HepG2 (cell line): Measurements from ENCODE around the gene BLOC1S4. TPM values are rescaled to one million over a fixed set of nuclear protein-coding genes. Genes with fewer than 3 reads are reported as not detected.

Source experiments
- AGO2 ChIP-seq: fragments of 200-400 bp; formaldehyde crosslinking; optimal IDR thresholded peaks from 2 replicates; pipeline ENCODE3; 2017; ENCODE audit warnings: mild to moderate bottlenecking, low read depth, low read length, moderate library complexity
- ARNT2 ChIP-seq: sonication (generic); formaldehyde crosslinking; IDR thresholded peaks from 2 replicates; pipeline ENCODE4 v1.8.0; 2022; ENCODE audit warnings: mild to moderate bottlenecking, low read depth, missing genetic modification reagents, moderate library complexity
- ATF7 ChIP-seq, 2 experiments: fragments of 450-650 bp in 1 of 2; sonication (generic) in 1 of 2; formaldehyde crosslinking in 1 of 2; IDR thresholded peaks; 2 replicates each; pipeline versions ENCODE4 v1.4.0 to v1.6.1; 2016 to 2020; ENCODE audit warnings: antibody characterized with exemption in 1 of 2, mild to moderate bottlenecking in 1 of 2, missing genetic modification reagents in 1 of 2
- CAMTA2 ChIP-seq: sonication (generic); formaldehyde crosslinking; IDR thresholded peaks from 2 replicates; pipeline ENCODE4 v1.4.0; 2020; ENCODE audit warnings: mild to moderate bottlenecking, missing genetic modification reagents, borderline replicate concordance
- CC2D1A ChIP-seq: sonication (generic); formaldehyde crosslinking; IDR thresholded peaks from 2 replicates; pipeline ENCODE4 v1.8.1; 2023; ENCODE audit warnings: mild to moderate bottlenecking, missing genetic modification reagents
- CCDC6 ChIP-seq: sonication (generic); formaldehyde crosslinking; IDR thresholded peaks from 2 replicates; pipeline ENCODE4 v1.8.1; 2022; ENCODE audit warnings: mild to moderate bottlenecking, missing genetic modification reagents, moderate library complexity
- DPF2 ChIP-seq: sonication (generic); formaldehyde crosslinking; IDR thresholded peaks from 2 replicates; pipeline ENCODE4 v1.4.0; 2020; ENCODE audit warnings: mild to moderate bottlenecking, low read depth, missing genetic modification reagents, borderline replicate concordance
- KLF16 ChIP-seq, 2 experiments: sonication (generic) in 1 of 2; formaldehyde crosslinking in 1 of 2; IDR thresholded peaks; 2 replicates each; pipeline versions ENCODE4 v1.6.1 to v1.8.0; 2016 to 2023; ENCODE audit warnings: missing genetic modification reagents in 2 of 2, missing compliant biosample characterization in 1 of 2
- MZF1 ChIP-seq: sonication (generic); formaldehyde crosslinking; IDR thresholded peaks from 2 replicates; pipeline ENCODE4 v1.8.1; 2023; ENCODE audit warnings: mild to moderate bottlenecking, missing genetic modification reagents, borderline replicate concordance
- SMARCC2 ChIP-seq: fragments of 450-650 bp; IDR thresholded peaks from 2 replicates; pipeline ENCODE4 v1.6.1; 2017; ENCODE audit warnings: antibody characterized with exemption, mild to moderate bottlenecking
- SNAI1 ChIP-seq: sonication (generic); formaldehyde crosslinking; IDR thresholded peaks from 2 replicates; pipeline ENCODE4 v1.5.0; 2020; ENCODE audit warnings: mild to moderate bottlenecking, missing genetic modification reagents, borderline replicate concordance
- SOX6 ChIP-seq, 2 experiments: fragments of 450-650 bp in 1 of 2; sonication (generic) in 1 of 2; formaldehyde crosslinking in 1 of 2; IDR thresholded peaks; 2 replicates each; pipeline versions ENCODE4 v1.4.0 to v1.6.1; 2017 to 2020; ENCODE audit warnings: antibody characterized with exemption in 1 of 2, mild to moderate bottlenecking in 1 of 2, missing genetic modification reagents in 1 of 2
- THRA ChIP-seq: sonication (generic); formaldehyde crosslinking; IDR thresholded peaks from 2 replicates; pipeline ENCODE4 v1.4.0; 2020; ENCODE audit warnings: missing genetic modification reagents, borderline replicate concordance
- TOPORS ChIP-seq: sonication (generic); formaldehyde crosslinking; IDR thresholded peaks from 2 replicates; pipeline ENCODE4 v1.8.0; 2023; ENCODE audit warnings: mild to moderate bottlenecking, missing genetic modification reagents
- ZBTB8A ChIP-seq: sonication (generic); formaldehyde crosslinking; IDR thresholded peaks from 2 replicates; pipeline ENCODE4 v1.4.0; 2020; ENCODE audit warnings: mild to moderate bottlenecking, low read depth, missing genetic modification reagents, borderline replicate concordance
- ZNF136 ChIP-seq: sonication (generic); formaldehyde crosslinking; IDR thresholded peaks from 2 replicates; pipeline ENCODE4 v1.8.1; 2022; ENCODE audit warnings: low read depth, mild to moderate bottlenecking, moderate library complexity, missing genetic modification reagents
- ZNF414 ChIP-seq: sonication (generic); formaldehyde crosslinking; IDR thresholded peaks from 2 replicates; pipeline ENCODE4 v1.5.0; 2020; ENCODE audit warnings: missing genetic modification reagents
- ZNF737 ChIP-seq: sonication (generic); formaldehyde crosslinking; IDR thresholded peaks from 2 replicates; pipeline ENCODE4 v1.5.0; 2020; ENCODE audit warnings: missing genetic modification reagents, mild to moderate bottlenecking, borderline replicate concordance
- polyA plus RNA-seq, 8 experiments: library from polyadenylated mRNA; depleted of rRNA in 3 of 8; stranded (reverse) in 7 of 8; unstranded in 1 of 8; fragments of >200 nt; fragmentation: Illumina TruSeq in 4 of 8; extraction: Trizol in 4 of 8; gene quantifications; 2 replicates each; pipeline versions ENCODE4 v1.2.1 to v1.2.3, GENCODE V29; 2011 to 2016; ENCODE audit warnings: low read depth in 4 of 8, missing spikeins in 1 of 8, mixed read lengths in 1 of 8; ENCODE audit not compliant: insufficient read depth in 1 of 8
- total RNA-seq, 5 experiments: library from RNA; depleted of rRNA; stranded (reverse); fragments of >200 nt; fragmentation: Illumina TruSeq; extraction: Trizol; gene quantifications; 2 replicates each; pipeline ENCODE4 v1.2.3, GENCODE V29; 2016; ENCODE audit warnings: low read depth in 1 of 5
- TF ChIP-seq, protein P1 (sequence below): sonication (generic); formaldehyde crosslinking; IDR thresholded peaks from 2 replicates; pipeline ENCODE4 v1.8.0; 2022; ENCODE audit warnings: missing genetic modification reagents, mild to moderate bottlenecking, inconsistent platforms, borderline replicate concordance
- TF ChIP-seq, protein P2 (sequence below): IDR thresholded peaks from 2 replicates; pipeline ENCODE4 v1.6.1; 2016
- TF ChIP-seq, protein P3 (sequence below): sonication (generic); formaldehyde crosslinking; IDR thresholded peaks from 2 replicates; pipeline ENCODE4 v1.5.0; 2020; ENCODE audit warnings: missing genetic modification reagents
- TF ChIP-seq, protein P4 (sequence below): sonication (generic); formaldehyde crosslinking; IDR thresholded peaks from 2 replicates; pipeline ENCODE4 v1.5.0; 2020; ENCODE audit warnings: missing genetic modification reagents

The BLOC1S4 gene
- total and polyA plus RNA-seq, 2 of the 13 experiments (the other 11 are each of a cell fraction or from before 2014, with no cell fraction given) = 15.5 to 20.9 TPM

DNA sequence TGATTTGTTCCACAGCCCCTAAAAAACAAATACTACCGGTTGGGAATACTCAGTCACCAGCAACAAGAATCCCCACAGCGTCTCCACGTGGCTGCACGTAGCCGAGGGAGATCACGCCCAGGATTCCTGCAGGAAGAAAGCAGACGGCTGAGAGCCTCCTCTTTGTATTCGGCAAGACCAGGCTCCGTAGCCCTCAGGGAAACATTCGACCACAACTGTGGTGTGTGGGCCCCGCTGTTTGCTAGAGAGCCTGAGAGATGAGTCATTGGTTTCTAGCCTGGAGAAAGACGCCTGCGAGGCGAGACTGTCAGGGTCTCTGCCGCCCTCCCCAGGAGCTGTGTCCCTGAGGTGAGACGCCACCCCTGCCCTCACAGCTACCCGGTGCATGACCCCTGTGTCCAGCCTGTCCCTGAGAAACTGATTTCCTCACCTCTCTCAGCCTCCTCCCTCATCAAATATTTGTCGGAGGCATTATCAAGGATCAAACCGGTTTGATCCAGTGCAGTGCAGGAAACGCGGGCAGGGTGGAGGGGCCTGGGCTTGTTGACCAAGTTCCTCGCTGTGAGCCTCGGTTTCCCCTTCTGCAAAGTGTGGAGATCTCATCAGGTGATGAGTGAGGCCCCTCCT, 27.0 kb upstream of the BLOC1S4 start (continued):
- TF ChIP-seq THRA (CRISPR knock-in tag) = 0 out of 2 replicates have a peak, but pooled peaks have one; percentile 8
- TF ChIP-seq, protein P1, sequence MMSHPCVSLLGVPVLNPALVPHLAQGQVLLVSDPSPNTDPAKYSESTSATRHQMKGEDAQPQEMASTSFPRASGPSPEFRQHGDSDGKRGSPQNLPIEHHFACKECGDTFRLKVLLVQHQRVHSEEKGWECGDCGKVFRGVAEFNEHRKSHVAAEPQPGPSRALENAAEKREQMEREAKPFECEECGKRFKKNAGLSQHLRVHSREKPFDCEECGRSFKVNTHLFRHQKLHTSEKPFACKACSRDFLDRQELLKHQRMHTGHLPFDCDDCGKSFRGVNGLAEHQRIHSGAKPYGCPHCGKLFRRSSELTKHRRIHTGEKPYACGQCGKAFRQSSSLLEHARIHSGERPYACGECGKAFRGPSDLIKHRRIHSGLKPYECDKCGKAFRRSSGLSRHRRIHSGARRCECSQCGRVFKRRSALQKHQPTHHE = peak; percentile 37; the same call in 1 of the 2 replicates
- no peak for TF ChIP-seq ZNF737 (CRISPR knock-in tag)
- no peak for TF ChIP-seq SMARCC2
- TF ChIP-seq ZNF136 = no peak
- TF ChIP-seq ZNF414 = no peak
- TF ChIP-seq SOX6 (IDR thresholded peaks at IDR 0.05) = no peak
- peak; percentile 13; the same call in 1 of the 2 replicates for TF ChIP-seq SOX6 (CRISPR knock-in tag; IDR thresholded peaks at IDR 0.05)
- no peak for TF ChIP-seq AGO2
- TF ChIP-seq ARNT2 (CRISPR knock-in tag) = 0 out of 2 replicates have a peak, but pooled peaks have one; percentile 8
- no peak for TF ChIP-seq ZBTB8A (CRISPR knock-in tag)
- TF ChIP-seq KLF16 (CRISPR knock-in tag; IDR thresholded peaks at IDR 0.05) = no peak
- peak; percentile 13; the same call in 1 of the 2 replicates for TF ChIP-seq CCDC6 (CRISPR knock-in tag)
- no peak for TF ChIP-seq SNAI1 (CRISPR knock-in tag)
- TF ChIP-seq DPF2 (CRISPR knock-in tag) = no peak; the same call in 1 of the 2 replicates
- TF ChIP-seq, protein P2, sequence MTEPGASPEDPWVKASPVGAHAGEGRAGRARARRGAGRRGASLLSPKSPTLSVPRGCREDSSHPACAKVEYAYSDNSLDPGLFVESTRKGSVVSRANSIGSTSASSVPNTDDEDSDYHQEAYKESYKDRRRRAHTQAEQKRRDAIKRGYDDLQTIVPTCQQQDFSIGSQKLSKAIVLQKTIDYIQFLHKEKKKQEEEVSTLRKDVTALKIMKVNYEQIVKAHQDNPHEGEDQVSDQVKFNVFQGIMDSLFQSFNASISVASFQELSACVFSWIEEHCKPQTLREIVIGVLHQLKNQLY (CRISPR knock-in tag) = no peak
- TF ChIP-seq CC2D1A (CRISPR knock-in tag) = no peak
- no peak for TF ChIP-seq CAMTA2 (CRISPR knock-in tag)
- TF ChIP-seq ATF7 (IDR thresholded peaks at IDR 0.05) = no peak
- TF ChIP-seq ATF7 (CRISPR knock-in tag; IDR thresholded peaks at IDR 0.05) = 0 out of 2 replicates have a peak, but pooled peaks have one; percentile 23
- TF ChIP-seq, protein P3, sequence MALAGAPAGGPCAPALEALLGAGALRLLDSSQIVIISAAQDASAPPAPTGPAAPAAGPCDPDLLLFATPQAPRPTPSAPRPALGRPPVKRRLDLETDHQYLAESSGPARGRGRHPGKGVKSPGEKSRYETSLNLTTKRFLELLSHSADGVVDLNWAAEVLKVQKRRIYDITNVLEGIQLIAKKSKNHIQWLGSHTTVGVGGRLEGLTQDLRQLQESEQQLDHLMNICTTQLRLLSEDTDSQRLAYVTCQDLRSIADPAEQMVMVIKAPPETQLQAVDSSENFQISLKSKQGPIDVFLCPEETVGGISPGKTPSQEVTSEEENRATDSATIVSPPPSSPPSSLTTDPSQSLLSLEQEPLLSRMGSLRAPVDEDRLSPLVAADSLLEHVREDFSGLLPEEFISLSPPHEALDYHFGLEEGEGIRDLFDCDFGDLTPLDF = no peak
- no peak for TF ChIP-seq MZF1 (CRISPR knock-in tag)
- no peak for TF ChIP-seq TOPORS (CRISPR knock-in tag)
- TF ChIP-seq, protein P4, sequence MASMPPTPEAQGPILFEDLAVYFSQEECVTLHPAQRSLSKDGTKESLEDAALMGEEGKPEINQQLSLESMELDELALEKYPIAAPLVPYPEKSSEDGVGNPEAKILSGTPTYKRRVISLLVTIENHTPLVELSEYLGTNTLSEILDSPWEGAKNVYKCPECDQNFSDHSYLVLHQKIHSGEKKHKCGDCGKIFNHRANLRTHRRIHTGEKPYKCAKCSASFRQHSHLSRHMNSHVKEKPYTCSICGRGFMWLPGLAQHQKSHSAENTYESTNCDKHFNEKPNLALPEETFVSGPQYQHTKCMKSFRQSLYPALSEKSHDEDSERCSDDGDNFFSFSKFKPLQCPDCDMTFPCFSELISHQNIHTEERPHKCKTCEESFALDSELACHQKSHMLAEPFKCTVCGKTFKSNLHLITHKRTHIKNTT (CRISPR knock-in tag) = no peak
